ENCODE data around the gene AGXT.
A peak's percentile ranks its signal among the peaks of the same experiment; 100 is the strongest.
"Not testable (repeated sequence)": the region's sequence is repeated elsewhere in the genome, so short reads cannot be mapped to it uniquely, and the experiment has no call there.

The AGXT gene

DNA sequence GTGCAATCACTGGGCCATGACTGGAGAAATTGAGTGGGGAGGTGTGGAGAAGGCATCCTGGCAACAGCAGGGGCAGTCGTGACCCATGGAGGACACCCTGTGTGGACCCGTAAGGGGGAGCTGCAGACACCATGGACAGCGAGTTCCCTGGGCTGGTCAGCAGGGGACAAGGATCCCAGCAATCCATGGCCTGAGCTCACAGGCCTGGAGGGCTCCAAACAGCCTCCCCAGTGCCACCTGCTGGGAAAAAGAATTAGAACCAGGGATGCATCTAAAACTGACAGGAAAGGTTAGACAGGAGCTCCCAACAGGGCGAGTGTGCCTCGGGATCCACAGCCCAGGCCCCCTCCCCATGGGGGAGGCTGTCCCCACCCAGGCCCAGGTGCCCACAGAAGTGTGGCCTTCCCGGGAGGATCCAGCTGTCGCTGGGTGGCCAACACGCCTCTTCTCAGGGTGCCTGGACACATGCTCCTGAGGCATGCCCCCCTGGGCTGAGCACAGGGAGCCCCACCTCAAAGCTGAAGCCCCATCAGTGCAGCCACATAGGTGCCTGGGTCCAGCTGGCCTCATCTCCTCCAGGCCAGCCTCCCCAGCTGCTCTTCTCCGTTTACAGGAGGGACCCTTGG, 28.1 kb upstream of the AGXT start:
- peak; percentile 84 for DNase-seq (ENCODE audit: low spot score)

DNA sequence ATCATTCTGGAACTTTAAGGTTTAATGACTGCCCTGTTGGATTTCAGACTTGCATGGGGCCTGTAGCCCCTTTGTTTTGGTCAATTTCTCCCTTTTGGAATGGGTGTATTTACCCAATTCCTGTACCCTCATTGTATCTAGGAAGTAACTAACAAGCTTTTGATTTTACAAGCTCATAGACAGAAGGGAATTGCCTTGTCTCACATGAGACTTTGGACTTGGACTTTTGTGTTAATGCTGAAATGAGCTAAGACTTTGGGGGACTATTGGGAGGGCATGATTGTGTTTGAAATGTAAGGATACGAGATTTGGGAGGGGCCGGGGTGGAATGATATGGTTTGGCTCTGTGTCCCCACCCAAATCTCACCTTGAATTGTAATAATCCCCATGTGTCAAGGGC, 22.3 kb upstream of the AGXT start:
- not testable (repeated sequence) for DNase-seq (ENCODE audit: low spot score)

DNA sequence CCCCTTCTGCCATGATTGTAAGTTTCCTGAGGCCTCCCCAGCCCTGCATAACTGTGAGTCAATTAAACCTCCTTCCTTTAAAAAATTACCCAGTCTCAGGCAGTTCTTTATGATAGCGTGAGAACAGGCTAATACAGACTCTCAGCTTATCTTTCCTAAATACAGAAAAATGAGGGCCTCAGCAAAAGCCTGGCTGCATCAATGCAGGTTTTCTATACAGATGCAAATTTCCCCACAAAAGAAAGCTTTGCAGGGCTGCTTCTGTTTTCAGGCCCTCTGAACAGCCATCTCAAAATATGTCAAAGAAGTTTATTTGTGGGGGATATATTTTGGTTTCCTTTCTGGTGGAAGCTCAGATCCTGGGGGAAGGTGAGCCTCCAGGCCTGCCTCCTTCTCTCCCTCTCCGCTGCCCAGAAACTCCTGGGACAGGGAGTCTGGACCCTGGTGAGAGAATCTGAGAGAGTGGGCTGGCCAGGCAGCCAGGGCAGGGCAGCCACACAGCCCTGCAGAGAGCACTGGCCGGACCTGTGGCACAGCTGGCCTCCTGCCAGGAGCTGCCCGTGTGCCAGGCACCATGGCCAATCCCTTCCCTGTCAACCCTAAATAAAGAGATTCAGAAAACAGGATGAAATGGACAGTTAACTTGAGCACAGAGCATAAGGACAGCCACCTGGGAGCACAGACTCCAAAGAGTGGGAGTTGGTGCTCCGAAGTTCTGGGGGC, 21.6 kb upstream of the AGXT start:
- no peak for DNase-seq (ENCODE audit: low spot score)

DNA sequence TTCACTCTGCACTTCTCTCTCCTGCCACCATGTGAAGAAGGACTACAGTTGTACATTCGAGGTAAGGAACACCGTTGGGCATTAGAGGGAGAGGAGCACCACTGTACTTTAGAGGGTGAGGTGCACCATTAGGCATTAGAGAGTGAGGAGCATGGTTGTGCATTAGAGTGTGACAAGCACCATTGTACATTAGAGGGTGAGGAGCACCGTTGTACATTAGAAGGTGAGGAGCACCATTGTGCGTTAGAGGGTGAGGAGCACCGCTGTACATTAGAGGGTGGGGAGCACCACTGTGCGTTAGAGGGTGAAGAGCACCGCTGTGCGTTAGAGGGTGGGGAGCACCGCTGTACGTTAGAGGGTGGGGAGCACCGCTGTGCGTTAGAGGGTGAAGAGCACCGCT, 20.8 kb upstream of the AGXT start:
- DNase-seq (ENCODE audit: low spot score) = no peak

DNA sequence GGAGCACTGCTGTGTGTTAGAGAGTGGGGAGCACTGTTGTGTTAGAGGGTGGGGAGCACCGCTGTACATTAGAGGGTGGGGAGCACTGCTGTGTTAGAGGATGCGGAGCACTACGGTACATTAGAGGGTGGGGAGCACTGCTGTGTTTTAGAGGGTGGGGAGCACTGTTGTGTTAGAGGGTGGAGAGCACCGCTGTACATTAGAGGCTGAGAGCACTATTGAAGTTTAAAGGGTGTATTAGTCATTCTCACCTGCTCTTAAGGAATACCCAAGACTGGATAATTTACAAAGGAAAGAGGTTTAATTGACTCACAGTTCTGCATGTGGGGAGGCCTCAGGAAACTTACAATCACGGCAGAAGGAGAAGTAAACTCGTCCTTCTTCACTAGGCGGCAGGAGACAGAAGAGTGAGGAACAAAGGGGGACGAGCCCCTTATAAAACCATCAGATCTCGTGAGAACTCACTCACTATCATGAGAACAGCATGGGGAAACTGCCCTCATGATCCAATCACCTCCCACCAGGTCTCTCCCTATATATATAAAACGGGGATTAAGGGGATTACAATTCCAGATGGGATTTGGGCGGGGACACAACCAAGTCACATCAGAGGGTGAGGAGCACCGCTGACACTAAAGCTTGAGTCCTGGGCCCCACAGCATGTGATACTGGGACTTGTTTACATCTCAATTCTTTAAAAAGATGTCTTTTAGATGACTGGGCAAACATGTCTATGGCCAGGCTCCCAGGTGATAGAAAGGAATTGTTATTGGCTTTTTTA, 19.5 kb upstream of the AGXT start:
- no peak for DNase-seq (ENCODE audit: low spot score)

DNA sequence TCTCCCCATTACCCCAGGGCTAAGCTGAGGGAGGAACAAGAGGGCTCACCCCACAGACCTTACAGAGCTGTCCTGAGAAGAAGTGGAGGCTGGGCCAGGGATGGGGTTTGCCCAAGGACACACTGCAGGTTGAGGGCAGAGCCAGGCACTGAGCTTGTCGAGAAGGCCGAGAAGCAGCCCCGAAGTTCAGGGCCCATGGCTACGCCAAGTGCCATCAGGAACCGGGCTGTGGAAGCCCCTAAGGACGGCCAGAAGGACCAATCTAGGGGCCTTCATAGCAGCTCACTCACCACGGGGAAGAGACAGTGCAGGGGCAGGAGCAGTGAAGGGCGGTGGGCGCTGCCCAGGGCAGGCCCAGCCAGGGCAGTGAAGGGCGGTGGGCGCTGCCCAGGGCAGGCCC, 18.6 kb upstream of the AGXT start:
- no peak for DNase-seq (ENCODE audit: low spot score)

DNA sequence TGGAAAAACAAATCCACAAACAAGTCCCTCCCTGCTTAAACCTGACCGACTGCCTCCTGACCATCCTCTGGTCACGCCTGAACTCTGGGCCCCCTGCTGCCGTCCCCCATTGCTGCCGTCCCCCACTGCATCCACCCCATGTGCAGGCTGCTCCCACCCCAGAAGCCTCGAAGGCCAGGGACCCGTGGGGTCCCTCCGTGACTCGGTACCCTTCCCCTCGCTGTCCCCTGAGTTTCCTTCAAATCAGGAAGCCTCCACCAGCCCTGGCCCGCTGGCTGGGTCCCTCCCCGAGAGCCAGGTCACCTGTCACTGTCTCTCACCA, 17.9 kb upstream of the AGXT start:
- no peak for DNase-seq (ENCODE audit: low spot score)

DNA sequence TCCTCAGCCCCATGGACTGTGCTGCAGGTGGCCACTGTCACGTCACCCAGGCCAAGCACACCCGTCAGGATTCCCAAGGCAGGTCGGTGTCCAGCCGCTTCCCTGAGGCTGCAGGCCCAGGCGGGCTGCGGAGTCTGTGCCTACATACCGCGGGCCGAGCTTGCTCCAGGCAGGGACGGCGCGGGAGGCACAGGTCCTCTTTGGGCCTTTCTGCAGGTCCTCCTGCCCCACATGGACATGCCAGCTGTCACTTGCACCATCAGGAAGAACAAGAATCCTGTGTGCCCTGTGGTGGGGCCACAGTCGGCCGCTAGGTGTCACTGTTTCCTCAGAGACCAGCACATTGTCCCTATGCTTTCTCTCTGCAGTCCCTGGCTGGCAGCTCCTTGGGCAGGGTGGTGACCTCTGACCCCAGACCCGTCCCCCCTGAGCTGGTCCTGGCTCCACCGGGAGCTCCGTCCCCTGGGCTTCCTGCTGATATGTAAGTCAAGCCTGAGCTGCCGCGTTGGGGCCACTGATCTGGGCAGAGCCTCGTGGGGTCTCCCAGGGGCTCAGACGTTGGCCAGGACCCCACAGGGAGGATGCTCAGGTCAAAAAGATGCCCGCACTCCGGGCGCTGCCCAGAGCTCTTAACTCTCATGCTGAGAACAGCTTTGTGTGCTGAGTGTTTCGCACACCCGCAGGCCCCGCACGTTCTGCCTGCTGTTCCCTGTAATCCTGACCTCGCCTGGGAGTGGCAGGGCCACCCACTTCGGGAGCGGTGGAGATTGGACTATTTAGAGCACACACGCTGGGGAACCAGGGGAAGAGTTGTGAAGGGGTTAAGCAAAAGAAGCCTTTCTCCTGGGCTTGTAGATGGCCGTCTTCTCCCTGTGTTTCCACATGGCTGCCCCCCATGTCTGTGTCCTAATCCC, 17.3 kb upstream of the AGXT start:
- DNase-seq (ENCODE audit: low spot score) = peak; percentile 90

DNA sequence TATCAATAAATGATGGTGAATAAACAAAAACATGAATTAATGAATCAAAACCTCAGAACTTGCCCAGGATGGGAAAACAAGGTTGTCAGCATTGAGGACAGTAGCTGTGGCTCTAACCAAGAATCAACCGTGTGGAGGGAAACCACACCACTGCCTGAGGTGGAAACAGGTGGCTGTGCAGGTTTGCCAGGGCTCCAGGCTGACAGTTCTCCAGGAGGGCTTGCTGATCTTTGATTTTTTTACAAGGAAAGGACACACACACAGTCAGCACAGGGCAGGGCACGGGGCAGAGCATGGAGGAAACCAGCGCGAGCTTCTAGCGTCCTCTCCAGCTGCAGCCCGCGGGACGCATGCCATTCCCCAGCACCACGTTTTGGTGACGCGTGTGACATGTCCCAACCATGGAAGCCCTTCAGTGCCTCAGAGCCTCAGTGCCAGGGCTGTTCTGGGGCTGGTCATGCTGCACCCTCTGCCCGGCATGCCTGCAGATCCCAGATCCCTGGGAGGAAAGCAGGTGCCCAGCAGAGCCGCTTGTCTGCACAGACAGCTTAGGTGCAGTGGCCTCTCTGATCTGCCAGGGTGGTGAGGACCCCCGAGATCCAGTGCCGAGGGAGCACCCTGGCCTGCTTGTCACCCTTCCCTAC, 15.8 kb upstream of the AGXT start:
- no peak for DNase-seq (ENCODE audit: low spot score)

DNA sequence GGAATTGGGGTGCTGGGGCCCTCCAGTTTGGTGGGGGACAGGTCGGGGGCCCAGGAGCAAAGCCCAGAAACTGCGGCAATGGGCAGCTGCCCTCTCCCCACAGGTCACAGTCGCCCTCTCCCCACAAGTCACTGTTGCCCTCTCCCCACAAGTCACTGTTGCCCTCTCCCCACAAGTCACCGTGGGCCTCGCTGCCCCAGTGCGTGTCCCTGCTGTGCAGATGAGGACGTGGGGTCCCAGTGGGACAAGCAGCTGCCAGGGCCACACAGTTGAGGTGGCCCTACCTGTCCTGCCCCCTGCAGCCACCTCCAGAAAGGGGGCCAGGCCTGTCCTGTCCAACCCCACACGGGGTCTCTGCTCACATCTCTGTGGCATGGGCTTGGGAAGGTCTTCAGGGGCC, 13.0 kb upstream of the AGXT start:
- DNase-seq (ENCODE audit: low spot score) = no peak

DNA sequence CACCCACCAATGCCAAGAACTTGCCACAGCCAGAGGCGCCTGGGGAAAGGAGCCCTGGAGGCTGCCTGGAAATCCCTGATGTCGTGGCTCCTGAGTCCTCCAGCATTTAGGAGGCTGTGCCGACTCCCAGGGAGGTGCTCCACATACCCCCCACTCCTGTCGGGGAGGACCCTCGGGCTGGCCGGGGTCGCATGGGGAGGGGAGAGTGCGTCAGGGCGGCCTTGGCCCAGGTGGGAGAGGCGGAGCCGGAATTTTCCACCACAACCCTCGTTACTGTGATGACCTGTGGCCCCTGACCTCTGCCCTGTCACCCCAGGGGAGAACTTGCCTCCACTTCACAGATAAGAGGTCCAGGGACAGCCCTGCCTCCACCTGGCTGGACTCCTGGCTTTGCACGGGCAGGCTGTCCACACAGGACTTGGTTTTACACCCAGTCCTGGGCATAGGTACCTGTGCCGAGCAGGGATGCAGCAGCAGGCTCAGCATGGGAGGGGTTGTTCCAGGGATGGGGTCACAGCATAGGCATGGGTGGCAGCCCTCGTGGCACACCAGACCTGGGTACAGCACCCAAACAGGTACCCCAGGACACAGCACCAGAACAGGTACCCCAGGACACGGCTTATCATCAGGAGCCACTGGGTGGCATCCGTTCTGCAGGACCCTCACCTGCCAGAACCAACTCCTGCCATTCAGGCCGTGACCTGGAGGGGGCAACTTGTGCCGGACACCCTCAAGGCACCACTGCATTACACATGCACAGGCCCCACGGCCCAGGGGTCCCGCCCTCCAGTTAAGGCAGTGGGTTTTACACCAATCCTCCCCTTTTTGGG, 12.3 kb upstream of the AGXT start:
- no peak for DNase-seq (ENCODE audit: low spot score)

DNA sequence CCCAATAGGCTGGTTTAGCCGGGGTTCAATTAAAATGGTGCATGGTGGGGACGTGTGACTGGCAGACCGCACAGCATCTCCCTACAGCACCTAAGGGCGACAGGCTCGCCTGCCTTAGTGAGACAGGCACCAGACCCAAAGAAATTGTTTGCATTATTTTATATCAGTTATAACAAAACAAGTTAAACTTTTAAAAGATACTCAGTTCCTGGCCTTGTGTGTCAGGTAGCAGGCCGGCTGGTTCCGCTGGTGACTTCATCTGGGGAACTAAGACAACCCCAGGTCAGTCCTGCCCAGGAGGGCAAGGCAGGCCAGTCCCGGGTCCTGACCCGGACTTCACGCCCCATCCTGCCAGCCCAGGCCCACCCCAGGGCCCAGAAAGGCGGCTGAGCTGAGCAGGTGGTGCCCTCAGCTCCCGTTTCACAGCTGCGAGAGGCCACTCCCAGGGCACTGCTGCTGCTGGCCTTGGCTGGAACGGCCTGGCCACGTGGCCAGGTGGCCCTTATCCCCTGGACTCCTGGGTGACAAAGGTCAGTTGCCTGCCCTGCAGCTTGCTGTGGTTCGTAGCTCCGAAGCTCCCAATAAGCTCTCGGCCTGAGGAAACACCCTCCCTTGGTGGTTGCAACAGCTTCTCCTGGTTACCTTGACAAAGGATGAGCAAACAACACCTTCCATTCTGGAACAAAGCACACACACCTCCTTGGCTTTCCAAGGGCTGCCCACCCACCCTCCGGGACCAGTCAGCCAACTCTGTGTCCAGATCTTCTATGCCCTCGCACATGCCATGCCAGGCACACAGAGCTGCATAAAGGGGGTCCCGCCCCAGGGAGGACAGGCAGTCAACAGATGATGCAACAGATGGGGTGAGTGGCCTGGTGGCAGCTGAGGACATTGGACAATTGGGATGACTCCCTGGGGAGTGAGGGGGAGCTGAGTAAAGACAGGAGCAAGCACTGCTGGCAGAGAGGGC, 11.3 kb upstream of the AGXT start:
- no peak for DNase-seq (ENCODE audit: low spot score)

DNA sequence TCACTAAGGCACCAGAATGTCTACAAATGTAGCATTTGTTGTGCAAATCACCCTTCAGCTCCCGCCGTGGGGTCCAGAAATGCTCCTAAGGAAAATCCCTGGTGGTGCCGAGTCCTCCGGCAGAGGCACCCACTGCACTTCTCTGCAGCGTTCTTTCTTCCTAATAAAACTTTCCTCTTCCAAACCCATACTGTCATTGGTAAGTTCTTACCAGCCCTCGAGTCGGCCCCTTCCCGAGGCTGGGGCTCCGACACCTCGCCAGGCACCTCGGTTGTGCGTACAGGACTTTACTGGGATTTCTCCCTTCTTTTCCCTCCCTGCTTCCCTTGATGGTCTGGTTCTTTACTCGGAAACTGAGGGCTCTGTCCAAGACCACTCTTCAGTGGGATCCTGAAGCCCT, 10.3 kb upstream of the AGXT start:
- DNase-seq (ENCODE audit: low spot score) = no peak

DNA sequence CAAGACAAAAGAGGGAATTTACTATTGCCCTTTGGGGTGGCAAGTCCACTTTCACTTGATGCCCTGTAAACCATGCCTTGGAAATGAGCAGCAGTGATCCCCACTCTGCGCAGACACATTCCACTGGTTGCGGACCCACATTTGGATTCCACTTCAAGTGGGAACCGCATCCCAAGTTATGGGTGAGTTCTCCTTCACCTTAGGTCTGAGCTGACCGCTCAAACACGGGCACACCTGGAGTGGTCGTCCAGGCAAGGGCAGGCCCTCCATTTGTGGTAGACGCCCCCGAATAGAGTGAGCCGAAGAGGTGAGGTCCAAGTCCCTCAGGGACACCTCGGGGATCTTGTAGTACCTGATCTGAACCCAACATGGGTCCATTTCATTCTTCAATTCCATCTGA, 9.8 kb upstream of the AGXT start:
- no peak for DNase-seq (ENCODE audit: low spot score)

DNA sequence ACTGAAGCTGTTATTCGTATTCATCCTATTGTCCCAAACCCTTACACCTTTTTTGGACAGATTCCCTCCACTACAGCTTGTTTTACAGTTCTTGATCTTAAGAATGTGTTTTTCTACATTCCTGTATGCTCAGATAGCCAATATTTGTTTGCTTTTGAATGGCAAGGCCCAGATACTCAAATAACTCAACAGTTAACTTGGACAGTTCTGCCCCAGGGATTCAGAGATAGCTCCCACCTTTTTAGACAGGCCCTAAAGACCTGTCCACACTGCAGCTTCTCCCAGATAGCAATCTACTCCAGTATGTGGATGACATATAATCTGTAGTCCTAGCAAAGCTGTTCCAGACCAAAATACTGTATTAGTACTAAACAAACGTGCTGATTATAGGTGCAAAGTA, 7.1 kb upstream of the AGXT start:
- no peak for DNase-seq (ENCODE audit: low spot score)

DNA sequence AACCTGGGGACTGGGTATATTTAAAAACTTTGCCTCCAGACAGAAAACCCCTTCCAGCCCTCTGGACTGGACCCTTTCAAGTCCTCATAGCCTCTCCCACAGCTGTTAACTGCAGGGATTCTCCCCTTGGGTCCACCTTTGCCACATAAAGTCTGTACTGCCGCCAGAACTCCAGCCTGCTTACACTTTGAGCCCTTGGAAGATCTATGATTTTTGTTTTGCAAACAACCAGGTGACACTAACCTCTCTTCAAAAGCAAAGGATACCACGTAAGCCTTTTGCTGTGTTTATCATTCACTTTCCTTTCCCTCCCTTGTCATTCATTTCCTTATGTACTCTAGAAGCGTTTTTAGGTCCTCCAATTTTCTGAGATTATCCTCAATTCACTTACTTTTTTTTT, 4.1 kb upstream of the AGXT start:
- DNase-seq (ENCODE audit: low spot score) = no peak

DNA sequence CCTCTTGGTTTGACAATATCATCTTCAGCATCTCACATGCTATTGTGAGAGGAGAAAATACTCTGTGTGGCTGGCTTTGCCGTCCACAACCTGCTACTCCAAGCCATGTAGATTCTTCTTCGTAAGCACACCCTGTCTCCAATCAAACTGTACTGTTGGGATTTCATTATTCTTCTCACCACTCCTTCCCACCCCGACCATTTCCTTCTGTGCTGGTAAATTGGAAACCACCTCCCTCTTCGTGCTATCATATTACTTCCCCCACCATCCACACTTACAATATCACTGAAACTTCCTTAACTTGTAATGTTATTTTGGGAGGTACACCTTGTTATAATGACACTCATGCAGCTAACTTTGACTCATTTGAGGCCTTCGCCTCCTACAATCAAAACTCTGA, 3.2 kb upstream of the AGXT start:
- no peak for DNase-seq (ENCODE audit: low spot score)

DNA sequence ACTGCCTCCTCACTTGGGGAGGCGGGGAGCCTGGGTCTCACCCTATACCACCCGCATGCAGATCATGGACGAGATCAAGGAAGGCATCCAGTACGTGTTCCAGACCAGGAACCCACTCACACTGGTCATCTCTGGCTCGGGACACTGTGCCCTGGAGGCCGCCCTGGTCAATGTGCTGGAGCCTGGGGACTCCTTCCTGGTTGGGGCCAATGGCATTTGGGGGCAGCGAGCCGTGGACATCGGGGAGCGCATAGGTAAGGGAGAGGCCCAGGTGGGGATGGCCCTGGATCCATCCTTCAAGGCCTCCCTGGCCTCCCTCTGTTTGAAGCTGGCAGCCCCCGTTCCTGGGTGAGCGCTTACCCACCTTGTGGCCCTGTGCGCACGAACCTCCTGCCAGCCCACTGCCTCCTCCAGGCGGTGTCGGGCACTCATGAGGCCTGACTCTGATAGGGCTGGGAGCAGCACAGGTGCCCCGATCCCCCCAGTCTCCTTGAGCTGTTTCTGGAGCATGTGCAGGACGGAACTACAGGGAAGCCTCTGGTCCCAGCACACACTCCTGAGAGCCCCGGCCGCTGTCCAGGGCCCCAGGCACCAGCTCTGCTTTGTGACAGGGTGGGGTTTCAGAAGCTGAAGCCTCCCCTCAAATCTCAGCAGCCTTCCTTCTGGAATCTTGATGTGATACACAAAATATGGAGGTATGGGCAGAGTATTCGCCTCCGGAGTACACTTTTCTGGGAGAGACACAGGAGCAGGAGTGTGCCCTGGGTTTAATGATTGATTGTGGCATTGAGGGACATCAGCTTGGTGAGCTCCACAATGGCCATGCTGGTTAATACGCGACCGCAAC, 708 bp downstream of the AGXT start:
- no peak for DNase-seq (ENCODE audit: low spot score)
